ENCODE measurements around the gene OGFR.

Gene OGFR

DNA sequence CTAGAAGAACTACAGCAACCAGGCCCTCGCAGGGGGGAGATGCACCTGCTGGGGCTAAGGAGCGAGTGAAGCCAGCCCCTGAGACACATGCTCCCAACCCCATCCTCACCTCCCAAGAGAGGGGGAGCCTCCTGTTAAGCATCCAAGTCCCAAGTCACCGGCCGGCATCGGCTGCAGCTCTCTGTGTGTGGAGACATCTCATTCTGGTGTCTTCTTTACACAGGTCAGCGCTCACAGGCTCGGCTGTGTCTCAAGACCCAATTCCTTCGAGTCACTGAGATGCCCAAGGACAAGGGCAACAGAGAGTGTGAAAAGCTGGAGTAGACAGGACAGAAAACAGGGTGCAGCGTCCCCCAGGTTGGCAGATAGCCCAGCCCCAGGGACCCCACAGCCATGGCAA is 29.4 kb upstream of the OGFR start:
- ChIA-PET CTCF (no interaction called here), POLR2A (no interaction called here)
- Histone ChIP-seq H3K4me3 (ENCODE audit: low read depth, low read length) (no peak overlapping the region), H3K27ac (ENCODE audit: extremely low read depth, low read depth, low read length) (no peak overlapping the region), H3K9me3 (ENCODE audit: control insufficient read depth, insufficient read depth, low read depth, low read length) (no peaks in the 10 kb centered on the region), H3K36me3 (ENCODE audit: control insufficient read depth in 2 of 2, insufficient read depth in 1 of 2, low read length in 2 of 2) (no peaks in the 10 kb centered on the region), H3K4me1 (ENCODE audit: control insufficient read depth, insufficient read depth, low read length) (0 out of 2 replicates have a peak, but pooled peaks cover 3% of the 10 kb centered on the region)
- TF ChIP-seq ZNF544 (tag by site-specific recombination; IDR thresholded peaks at IDR 0.05) (no peak), ZNF239 (tag by site-specific recombination; IDR thresholded peaks at IDR 0.05) (no peak), ZNF404 (tag by site-specific recombination; IDR thresholded peaks at IDR 0.05) (no peak), ZNF157 (tag by site-specific recombination; IDR thresholded peaks at IDR 0.05) (no peak)

DNA sequence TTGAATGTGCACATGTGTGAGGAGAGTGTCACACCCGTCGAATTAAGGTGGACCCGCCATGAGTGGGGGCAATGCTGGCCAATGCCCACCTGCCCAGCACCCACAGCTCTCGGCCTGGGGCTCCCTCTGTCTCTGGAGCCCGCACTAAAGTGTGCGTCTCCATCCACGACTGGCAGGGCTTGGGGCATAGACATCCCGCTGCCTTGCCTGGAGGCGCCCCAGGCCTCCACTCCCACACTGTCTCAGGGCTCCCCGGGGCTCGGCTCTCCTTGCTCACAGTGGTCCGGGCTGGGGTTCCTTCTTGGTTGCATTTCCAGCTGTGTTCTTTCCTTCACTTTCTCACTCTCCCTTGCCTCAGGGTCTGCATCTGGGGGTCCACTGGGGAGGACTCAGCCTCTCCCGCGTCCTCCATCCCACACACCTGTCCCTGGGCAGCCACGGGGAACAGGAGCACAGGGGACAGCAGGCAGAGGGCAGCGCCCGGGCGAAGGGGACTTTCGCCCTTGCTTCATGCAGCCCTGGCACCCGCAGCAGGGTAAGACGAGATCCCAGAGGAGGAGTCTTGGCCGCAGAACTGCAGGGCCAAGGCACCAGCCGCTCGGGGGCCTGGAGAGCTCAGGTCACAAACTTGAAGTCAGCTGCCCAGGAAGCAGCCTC is 28.5 kb upstream of the OGFR start:
- no peak for TF ChIP-seq ZNF707 (tag by site-specific recombination; IDR thresholded peaks at IDR 0.05)
- TF ChIP-seq GLIS2 (tag by site-specific recombination; IDR thresholded peaks at IDR 0.05): peak; percentile 39; the same call in 1 of the 2 replicates
- Histone ChIP-seq H3K36me3 (ENCODE audit: control insufficient read depth in 2 of 2, insufficient read depth in 1 of 2, low read length in 2 of 2) (no peaks in the 10 kb centered on the region), H3K9me3 (ENCODE audit: control insufficient read depth, insufficient read depth, low read depth, low read length) (no peaks in the 10 kb centered on the region), H3K4me3 (ENCODE audit: low read depth, low read length) (no peak overlapping the region), H3K4me1 (ENCODE audit: control insufficient read depth, insufficient read depth, low read length) (0 out of 2 replicates have a peak, but pooled peaks cover 3% of the 10 kb centered on the region), H3K27ac (ENCODE audit: extremely low read depth, low read depth, low read length) (no peak overlapping the region)
- CTCF ChIA-PET: interaction anchor here (1.2 kb wide), 1 partner anchor 15 kb away, joined by 3 read pairs; no protein-coding TSS in a partner anchor
- POLR2A ChIA-PET: interaction anchor here (1.3 kb wide), 1 partner anchor 18 kb away, joined by 4 read pairs; no protein-coding TSS in a partner anchor

DNA sequence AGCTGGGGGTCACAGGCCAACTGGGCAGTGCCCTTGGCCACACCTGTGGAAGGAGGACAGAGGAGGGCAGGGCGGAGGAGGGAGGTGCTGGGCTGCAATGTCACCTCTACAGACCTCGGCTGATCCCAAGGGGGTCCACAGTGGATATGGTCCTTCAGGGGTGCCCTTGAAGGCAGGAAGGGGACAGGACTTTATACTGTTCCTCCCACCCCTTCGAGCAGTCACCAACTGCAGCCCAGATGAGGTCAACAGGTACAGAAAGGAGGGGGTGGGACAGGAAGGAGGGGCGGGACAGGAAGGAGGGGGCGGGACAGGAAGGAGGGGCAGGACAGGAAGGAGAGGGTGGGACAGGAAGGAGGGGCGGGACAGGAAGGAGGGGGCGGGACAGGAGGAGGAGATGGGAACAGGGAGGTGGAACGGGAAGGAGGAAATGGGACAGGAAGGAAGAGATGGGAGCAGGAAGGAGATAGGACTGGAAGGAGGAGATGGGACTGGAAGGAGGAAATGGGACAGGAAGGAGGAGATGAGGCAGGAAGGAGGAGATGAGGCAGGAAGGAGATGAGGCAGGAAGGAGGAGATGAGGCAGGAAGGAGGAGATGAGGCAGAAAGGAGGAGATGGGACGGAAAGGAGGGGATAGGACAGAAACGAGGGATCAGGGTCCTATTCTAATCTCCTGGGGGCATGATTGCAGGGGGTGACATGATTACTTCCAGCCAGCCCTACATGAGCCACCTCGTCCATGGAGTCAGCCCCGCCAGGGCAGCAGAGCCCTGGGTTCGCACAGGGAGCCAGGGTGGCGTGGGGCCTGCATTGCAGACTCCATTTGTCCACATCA is 27.7 kb upstream of the OGFR start:
- Histone ChIP-seq H3K36me3 (ENCODE audit: control insufficient read depth in 2 of 2, insufficient read depth in 1 of 2, low read length in 2 of 2) (no peaks in the 10 kb centered on the region), H3K4me1 (ENCODE audit: control insufficient read depth, insufficient read depth, low read length) (0 out of 2 replicates have a peak, but pooled peaks cover 3% of the 10 kb centered on the region), H3K4me3 (ENCODE audit: low read depth, low read length) (no peak overlapping the region), H3K27ac (ENCODE audit: extremely low read depth, low read depth, low read length) (no peak overlapping the region), H3K9me3 (ENCODE audit: control insufficient read depth, insufficient read depth, low read depth, low read length) (no peaks in the 10 kb centered on the region)
- CTCF ChIA-PET: interaction anchor here (1.2 kb wide), 1 partner anchor 14 kb away, joined by 3 read pairs; no protein-coding TSS in a partner anchor
- POLR2A ChIA-PET: interaction anchor here (1.3 kb wide), 1 partner anchor 17 kb away, joined by 4 read pairs; no protein-coding TSS in a partner anchor
- TF ChIP-seq GLIS1 (tag by site-specific recombination; IDR thresholded peaks at IDR 0.05): peak; percentile 20; the same call in 1 of the 2 replicates
- TF ChIP-seq ZNF311 (tag by site-specific recombination; IDR thresholded peaks at IDR 0.05; ENCODE audit: borderline replicate concordance): no peak
- no peak for TF ChIP-seq ZNF23 (tag by site-specific recombination; IDR thresholded peaks at IDR 0.05; ENCODE audit: borderline replicate concordance)
- TF ChIP-seq WT1 (tag by site-specific recombination; IDR thresholded peaks at IDR 0.05): peak; percentile 34; the same call in 1 of the 2 replicates
- TF ChIP-seq, protein P1, sequence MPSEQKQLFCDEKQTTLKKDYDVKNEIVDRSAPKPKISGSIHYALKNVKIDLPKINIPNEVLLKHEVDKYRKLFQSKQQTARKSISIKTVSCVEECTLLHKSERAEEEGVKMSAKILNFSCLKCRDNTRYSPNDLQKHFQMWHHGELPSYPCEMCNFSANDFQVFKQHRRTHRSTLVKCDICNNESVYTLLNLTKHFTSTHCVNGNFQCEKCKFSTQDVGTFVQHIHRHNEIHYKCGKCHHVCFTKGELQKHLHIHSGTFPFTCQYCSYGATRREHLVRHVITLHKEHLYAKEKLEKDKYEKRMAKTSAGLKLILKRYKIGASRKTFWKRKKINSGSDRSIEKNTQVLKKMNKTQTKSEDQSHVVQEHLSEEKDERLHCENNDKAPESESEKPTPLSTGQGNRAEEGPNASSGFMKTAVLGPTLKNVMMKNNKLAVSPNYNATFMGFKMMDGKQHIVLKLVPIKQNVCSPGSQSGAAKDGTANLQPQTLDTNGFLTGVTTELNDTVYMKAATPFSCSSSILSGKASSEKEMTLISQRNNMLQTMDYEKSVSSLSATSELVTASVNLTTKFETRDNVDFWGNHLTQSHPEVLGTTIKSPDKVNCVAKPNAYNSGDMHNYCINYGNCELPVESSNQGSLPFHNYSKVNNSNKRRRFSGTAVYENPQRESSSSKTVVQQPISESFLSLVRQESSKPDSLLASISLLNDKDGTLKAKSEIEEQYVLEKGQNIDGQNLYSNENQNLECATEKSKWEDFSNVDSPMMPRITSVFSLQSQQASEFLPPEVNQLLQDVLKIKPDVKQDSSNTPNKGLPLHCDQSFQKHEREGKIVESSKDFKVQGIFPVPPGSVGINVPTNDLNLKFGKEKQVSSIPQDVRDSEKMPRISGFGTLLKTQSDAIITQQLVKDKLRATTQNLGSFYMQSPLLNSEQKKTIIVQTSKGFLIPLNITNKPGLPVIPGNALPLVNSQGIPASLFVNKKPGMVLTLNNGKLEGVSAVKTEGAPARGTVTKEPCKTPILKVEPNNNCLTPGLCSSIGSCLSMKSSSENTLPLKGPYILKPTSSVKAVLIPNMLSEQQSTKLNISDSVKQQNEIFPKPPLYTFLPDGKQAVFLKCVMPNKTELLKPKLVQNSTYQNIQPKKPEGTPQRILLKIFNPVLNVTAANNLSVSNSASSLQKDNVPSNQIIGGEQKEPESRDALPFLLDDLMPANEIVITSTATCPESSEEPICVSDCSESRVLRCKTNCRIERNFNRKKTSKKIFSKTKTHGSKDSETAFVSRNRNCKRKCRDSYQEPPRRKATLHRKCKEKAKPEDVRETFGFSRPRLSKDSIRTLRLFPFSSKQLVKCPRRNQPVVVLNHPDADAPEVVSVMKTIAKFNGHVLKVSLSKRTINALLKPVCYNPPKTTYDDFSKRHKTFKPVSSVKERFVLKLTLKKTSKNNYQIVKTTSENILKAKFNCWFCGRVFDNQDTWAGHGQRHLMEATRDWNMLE (tag by site-specific recombination; conservative IDR thresholded peaks at IDR 0.05; ENCODE audit: low read depth): peak; percentile 98
- TF ChIP-seq ZBTB21 (tag by site-specific recombination; IDR thresholded peaks at IDR 0.05): peak; percentile 62; the same call in 1 of the 2 replicates
- no peak for TF ChIP-seq ZNF555 (tag by site-specific recombination; conservative IDR thresholded peaks at IDR 0.05)
- no peak for TF ChIP-seq ZNF37A (tag by site-specific recombination; IDR thresholded peaks at IDR 0.05)
- no peak for TF ChIP-seq ZNF654 (tag by site-specific recombination; IDR thresholded peaks at IDR 0.05; ENCODE audit: low read depth)
- TF ChIP-seq ZFP41 (tag by site-specific recombination; IDR thresholded peaks at IDR 0.05; ENCODE audit: borderline replicate concordance): no peak
- TF ChIP-seq, protein P2, sequence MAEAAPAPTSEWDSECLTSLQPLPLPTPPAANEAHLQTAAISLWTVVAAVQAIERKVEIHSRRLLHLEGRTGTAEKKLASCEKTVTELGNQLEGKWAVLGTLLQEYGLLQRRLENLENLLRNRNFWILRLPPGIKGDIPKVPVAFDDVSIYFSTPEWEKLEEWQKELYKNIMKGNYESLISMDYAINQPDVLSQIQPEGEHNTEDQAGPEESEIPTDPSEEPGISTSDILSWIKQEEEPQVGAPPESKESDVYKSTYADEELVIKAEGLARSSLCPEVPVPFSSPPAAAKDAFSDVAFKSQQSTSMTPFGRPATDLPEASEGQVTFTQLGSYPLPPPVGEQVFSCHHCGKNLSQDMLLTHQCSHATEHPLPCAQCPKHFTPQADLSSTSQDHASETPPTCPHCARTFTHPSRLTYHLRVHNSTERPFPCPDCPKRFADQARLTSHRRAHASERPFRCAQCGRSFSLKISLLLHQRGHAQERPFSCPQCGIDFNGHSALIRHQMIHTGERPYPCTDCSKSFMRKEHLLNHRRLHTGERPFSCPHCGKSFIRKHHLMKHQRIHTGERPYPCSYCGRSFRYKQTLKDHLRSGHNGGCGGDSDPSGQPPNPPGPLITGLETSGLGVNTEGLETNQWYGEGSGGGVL (tag by site-specific recombination; IDR thresholded peaks at IDR 0.05): peak; percentile 33; the same call in 1 of the 2 replicates
- TF ChIP-seq, protein P3, sequence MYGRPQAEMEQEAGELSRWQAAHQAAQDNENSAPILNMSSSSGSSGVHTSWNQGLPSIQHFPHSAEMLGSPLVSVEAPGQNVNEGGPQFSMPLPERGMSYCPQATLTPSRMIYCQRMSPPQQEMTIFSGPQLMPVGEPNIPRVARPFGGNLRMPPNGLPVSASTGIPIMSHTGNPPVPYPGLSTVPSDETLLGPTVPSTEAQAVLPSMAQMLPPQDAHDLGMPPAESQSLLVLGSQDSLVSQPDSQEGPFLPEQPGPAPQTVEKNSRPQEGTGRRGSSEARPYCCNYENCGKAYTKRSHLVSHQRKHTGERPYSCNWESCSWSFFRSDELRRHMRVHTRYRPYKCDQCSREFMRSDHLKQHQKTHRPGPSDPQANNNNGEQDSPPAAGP (tag by site-specific recombination; IDR thresholded peaks at IDR 0.05): no peak; the same call in 1 of the 2 replicates
- peak; percentile 94 for TF ChIP-seq SP3 (tag by site-specific recombination; IDR thresholded peaks at IDR 0.05)
- TF ChIP-seq SCRT2 (tag by site-specific recombination; IDR thresholded peaks at IDR 0.05): peak; percentile 98
- no peak for TF ChIP-seq ZNF211 (tag by site-specific recombination; IDR thresholded peaks at IDR 0.05; ENCODE audit: low read depth)
- no peak; the same call in 1 of the 2 replicates for TF ChIP-seq ZNF768 (tag by site-specific recombination; IDR thresholded peaks at IDR 0.05)
